ENCODE results near the gene UNC5CL.

GRCh38 chr6:41080621-41081020 is 41.6 kb upstream of the UNC5CL start:
- TF ChIP-seq CTCF (IDR thresholded peaks at IDR 0.05; ENCODE audit: insufficient read depth, low read length, poor library complexity, severe bottlenecking) (no peak), EZH2phosphoT487 (conservative IDR thresholded peaks at IDR 0.05; ENCODE audit: low read length) (no peak)

Measured in SU-DHL-6 (cell line).